ENCODE measurements around the gene CLIC4. TPM values are rescaled to one million over a fixed set of nuclear protein-coding genes. Genes with fewer than 3 reads are reported as not detected.

Gene CLIC4
- total RNA-seq, 2 donors from 2014 or later, result 58.1 to 78.8 TPM

- Histone ChIP-seq H3K9me3 (no peaks in the 10 kb centered on the region), H3K4me1 (peaks cover 8% of the 10 kb centered on the region), H3K36me3 (replicated peaks in 1 of 2; ENCODE audit: insufficient read depth in 1 of 2, low read depth in 2 of 2) (no peaks in the 10 kb centered on the region), H3K27me3 (no peaks in the 10 kb centered on the region), H3K4me3 (no peak overlapping the region), H3K27ac (peak overlapping the region in 1 of 4 donors; percentile 41)
- TF ChIP-seq POLR2A (IDR thresholded peaks at IDR 0.05) (no peak), CTCF (IDR thresholded peaks at IDR 0.05) (no peak)
- ATAC-seq (no peak), DNase-seq (no peak)
- intact Hi-C loops (cut with DNase I), result no loop called here
- WGBS, 2 donors, result 79 to 83% methylated on average over 5 of the region's 5 CpGs
These were observed 10.1 kb upstream of the CLIC4 start for GRCh38 chr1:24735156-24735508.

GRCh38 chr1:24735509-24736375, 9.5 kb upstream of the CLIC4 start:
- H3K4me1 ChIP-seq, result peaks cover 3% of the 10 kb centered on the region
- H3K27ac ChIP-seq, result peak overlapping the region in 2 of 4 donors; percentile 41 to 67
- H3K9me3 ChIP-seq, result no peaks in the 10 kb centered on the region
- peak in 3 of 4 donors; percentile 26 to 37 (median 29) for DNase-seq
- H3K4me3 ChIP-seq, result no peak overlapping the region
- ATAC-seq, result peak; percentile 71
- H3K36me3 ChIP-seq (replicated peaks in 1 of 2; ENCODE audit: insufficient read depth in 1 of 2, low read depth in 2 of 2), result no peaks in the 10 kb centered on the region
- intact Hi-C loops (cut with DNase I), result no loop called here
- WGBS, 2 donors, result 57 to 62% methylated on average over 16 of the region's 16 CpGs
- TF ChIP-seq CTCF (IDR thresholded peaks at IDR 0.05), result no peak
- TF ChIP-seq POLR2A (IDR thresholded peaks at IDR 0.05), result no peak
- no peaks in the 10 kb centered on the region for H3K27me3 ChIP-seq

GRCh38 chr1:24737368-24738117, 7.7 kb upstream of the CLIC4 start:
- TF ChIP-seq POLR2A (IDR thresholded peaks at IDR 0.05), result no peak
- no peak for TF ChIP-seq CTCF (IDR thresholded peaks at IDR 0.05)
- Histone ChIP-seq H3K27ac (no peak overlapping the region), H3K9me3 (no peaks in the 10 kb centered on the region), H3K4me1 (no peaks in the 10 kb centered on the region), H3K36me3 (replicated peaks in 1 of 2; ENCODE audit: insufficient read depth in 1 of 2, low read depth in 2 of 2) (no peaks in the 10 kb centered on the region), H3K4me3 (no peak overlapping the region), H3K27me3 (no peaks in the 10 kb centered on the region)
- WGBS, 2 donors, result 88 to 89% methylated on average over 6 of the region's 6 CpGs
- DNase-seq (no peak), ATAC-seq (no peak)
- intact Hi-C loops (cut with DNase I), result no loop called here

- DNase-seq (no peak), ATAC-seq (no peak)
- Histone ChIP-seq H3K4me1 (peaks cover 5% of the 10 kb centered on the region), H3K36me3 (replicated peaks in 1 of 2; ENCODE audit: insufficient read depth in 1 of 2, low read depth in 2 of 2) (no peaks in the 10 kb centered on the region), H3K27me3 (no peaks in the 10 kb centered on the region), H3K27ac (no peak overlapping the region), H3K9me3 (no peaks in the 10 kb centered on the region), H3K4me3 (no peak overlapping the region)
- intact Hi-C loops (cut with DNase I), result no loop called here
- TF ChIP-seq CTCF (IDR thresholded peaks at IDR 0.05), result no peak
- TF ChIP-seq POLR2A (IDR thresholded peaks at IDR 0.05), result no peak
- WGBS, 2 donors, result 93 to 95% methylated on average over 9 of the region's 9 CpGs
These were observed 6.0 kb upstream of the CLIC4 start for GRCh38 chr1:24739241-24739640.
